GM23338 (cell line): ENCODE data around the gene PRR22. TPM values are rescaled to one million over a fixed set of nuclear protein-coding genes. Genes with fewer than 3 reads are reported as not detected.

Source experiments
- ATAC-seq: fragments of 200-7000 bp; cut with Tn5 transposase; 3 replicates; pipeline ENCODE4 v1.9.1; 2020
- DNase-seq: peaks from one replicate; pipeline ENCODE4 v3.0.0-alpha.2; 2015; ENCODE audit warnings: low spot score
- H2AFZ ChIP-seq: fragments of 200-600 bp; sonication (generic); 2 replicates; pipeline ENCODE4 v1.8.0; 2016; ENCODE audit warnings: antibody characterized with exemption, mild to moderate bottlenecking, moderate library complexity
- H3F3A ChIP-seq: fragments of 200-600 bp; sonication (generic); replicated peaks from 2 replicates; pipeline ENCODE4 v1.8.0; 2017; ENCODE audit warnings: antibody characterized with exemption, mixed run types, low read depth
- H3K27ac ChIP-seq: fragments of 200-600 bp; sonication (generic); 2 replicates; pipeline ENCODE4 v1.6.1; 2016; ENCODE audit warnings: low read depth
- H3K27me3 ChIP-seq: fragments of 200-600 bp; sonication (generic); 2 replicates; pipeline ENCODE4 v1.8.0; 2016; ENCODE audit warnings: mild to moderate bottlenecking, mixed run types, moderate library complexity; ENCODE audit not compliant: insufficient read depth
- H3K36me3 ChIP-seq: fragments of 200-600 bp; sonication (generic); 2 replicates; pipeline ENCODE4 v1.8.0; 2016; ENCODE audit warnings: mild to moderate bottlenecking; ENCODE audit not compliant: insufficient read depth
- H3K4me1 ChIP-seq: fragments of 200-600 bp; sonication (generic); 2 replicates; pipeline ENCODE4 v1.8.0; 2016; ENCODE audit warnings: mild to moderate bottlenecking, moderate library complexity; ENCODE audit not compliant: insufficient read depth
- H3K4me2 ChIP-seq: fragments of 200-600 bp; sonication (generic); 2 replicates; pipeline ENCODE4 v1.7.1; 2017; ENCODE audit warnings: mixed run types
- H3K4me3 ChIP-seq: fragments of 200-600 bp; sonication (generic); 2 replicates; pipeline ENCODE4 v1.6.1; 2016; ENCODE audit warnings: mixed run types
- H3K79me2 ChIP-seq: fragments of 200-600 bp; sonication (generic); replicated peaks from 2 replicates; pipeline ENCODE4 v1.8.0; 2017; ENCODE audit warnings: mild to moderate bottlenecking; ENCODE audit not compliant: insufficient read depth
- H3K9me2 ChIP-seq: fragments of 200-600 bp; sonication (generic); 2 replicates; pipeline ENCODE4 v1.8.0; 2017; ENCODE audit not compliant: insufficient read depth
- H4K20me1 ChIP-seq: fragments of 200-600 bp; sonication (generic); replicated peaks from 2 replicates; pipeline ENCODE4 v1.8.0; 2017; ENCODE audit warnings: mild to moderate bottlenecking; ENCODE audit not compliant: insufficient read depth
- H3K27ac Mint-ChIP-seq: 2 replicates; pipeline ENCODE4 v1.8.0; 2020; ENCODE audit warnings: inconsistent platforms, mild to moderate bottlenecking, moderate library complexity, mixed read lengths
- H3K27me3 Mint-ChIP-seq: 3 replicates; pipeline ENCODE4 v1.8.0; 2022; ENCODE audit warnings: low read depth, mild to moderate bottlenecking, moderate library complexity, mixed read lengths, inconsistent platforms; ENCODE audit not compliant: insufficient read depth, poor library complexity
- H3K36me3 Mint-ChIP-seq: 3 replicates; pipeline ENCODE4 v1.8.0; 2021; ENCODE audit warnings: low read depth, mild to moderate bottlenecking, inconsistent platforms, moderate library complexity, mixed read lengths
- H3K4me1 Mint-ChIP-seq: 3 replicates; pipeline ENCODE4 v1.8.0; 2020; ENCODE audit warnings: mild to moderate bottlenecking, inconsistent platforms, mixed read lengths
- H3K4me3 Mint-ChIP-seq: 3 replicates; pipeline ENCODE4 v1.8.0; 2021; ENCODE audit warnings: moderate library complexity, mild to moderate bottlenecking, inconsistent platforms, mixed read lengths
- H3K9me3 Mint-ChIP-seq: 3 replicates; pipeline ENCODE4 v1.8.0; 2020; ENCODE audit warnings: moderate library complexity, mild to moderate bottlenecking, inconsistent platforms, mixed read lengths
- CREB1 ChIP-seq: fragments of 250-450 bp; sonication (Bioruptor Pico); IDR thresholded peaks from 2 replicates; pipeline ENCODE4 v1.5.0; 2020; ENCODE audit warnings: low read depth, mild to moderate bottlenecking, moderate library complexity
- CTCF ChIP-seq, 2 experiments: fragments of 200-600 bp in 1 of 2; sonication (generic) in 1 of 2; conservative IDR thresholded peaks; 2 replicates each; pipeline versions ENCODE4 v1.5.1 to v1.6.1; 2016 to 2017; ENCODE audit warnings: antibody characterized with exemption in 2 of 2, low read depth in 2 of 2, mild to moderate bottlenecking in 2 of 2, moderate library complexity in 1 of 2
- ETS1 ChIP-seq: IDR thresholded peaks from 2 replicates; pipeline ENCODE4 v1.6.1; 2016; ENCODE audit warnings: antibody characterized with exemption
- EZH2 ChIP-seq: fragments of 200-600 bp; sonication (generic); IDR thresholded peaks from one replicate; pipeline ENCODE4 v1.8.0; 2017; ENCODE audit warnings: antibody characterized with exemption, mild to moderate bottlenecking, low read depth; ENCODE audit not compliant: unreplicated experiment
- EZH2phosphoT487 ChIP-seq: fragments of 200-600 bp; sonication (generic); IDR thresholded peaks from one replicate; pipeline ENCODE4 v1.8.1; 2018; ENCODE audit warnings: antibody characterized with exemption; ENCODE audit not compliant: unreplicated experiment
- JUNB ChIP-seq: IDR thresholded peaks from one replicate; pipeline ENCODE4 v1.6.1; 2016; ENCODE audit warnings: antibody characterized with exemption; ENCODE audit not compliant: unreplicated experiment
- NANOG ChIP-seq: IDR thresholded peaks from 2 replicates; pipeline ENCODE4 v1.6.1; 2016; ENCODE audit warnings: antibody characterized with exemption, borderline replicate concordance
- POLR2AphosphoS5 ChIP-seq: IDR thresholded peaks from 2 replicates; pipeline ENCODE4 v1.6.1; 2016; ENCODE audit warnings: antibody characterized with exemption, low read depth
- REST ChIP-seq: IDR thresholded peaks from one replicate; pipeline ENCODE4 v1.6.1; 2018; ENCODE audit warnings: antibody characterized with exemption; ENCODE audit not compliant: unreplicated experiment
- STAT1 ChIP-seq: IDR thresholded peaks from one replicate; pipeline ENCODE4 v1.6.1; 2016; ENCODE audit warnings: antibody characterized with exemption; ENCODE audit not compliant: unreplicated experiment
- ZNF114 ChIP-seq: fragments of 250-450 bp; sonication (Bioruptor Pico); IDR thresholded peaks from 2 replicates; pipeline ENCODE4 v1.5.0; 2020; ENCODE audit warnings: mild to moderate bottlenecking, moderate library complexity
- ZNF331 ChIP-seq: fragments of 250-450 bp; sonication (Bioruptor Pico); IDR thresholded peaks from 2 replicates; pipeline ENCODE4 v1.5.0; 2020; ENCODE audit warnings: low read depth, mild to moderate bottlenecking, moderate library complexity
- polyA plus RNA-seq: library from polyadenylated mRNA; unstranded; fragments of >200 nt; fragmentation: Nextera tagmentation; extraction: Ambion mirVana; gene quantifications from 2 replicates; pipeline ENCODE4 v1.2.1, GENCODE V29; 2016
- total RNA-seq: library from RNA; depleted of rRNA; stranded (reverse); fragments of >200 nt; shearing (Covaris generic); gene quantifications from 2 replicates; pipeline ENCODE4 v1.2.3, GENCODE V29; 2014
- TF ChIP-seq, protein P1 (sequence below): fragments of 250-450 bp; sonication (Bioruptor Pico); IDR thresholded peaks from 2 replicates; pipeline ENCODE4 v1.5.0; 2020; ENCODE audit warnings: mild to moderate bottlenecking, moderate library complexity

PRR22 gene
- total and polyA plus RNA-seq, 2 experiments from 2014 or later, result 1.0 to 1.2 TPM

DNA sequence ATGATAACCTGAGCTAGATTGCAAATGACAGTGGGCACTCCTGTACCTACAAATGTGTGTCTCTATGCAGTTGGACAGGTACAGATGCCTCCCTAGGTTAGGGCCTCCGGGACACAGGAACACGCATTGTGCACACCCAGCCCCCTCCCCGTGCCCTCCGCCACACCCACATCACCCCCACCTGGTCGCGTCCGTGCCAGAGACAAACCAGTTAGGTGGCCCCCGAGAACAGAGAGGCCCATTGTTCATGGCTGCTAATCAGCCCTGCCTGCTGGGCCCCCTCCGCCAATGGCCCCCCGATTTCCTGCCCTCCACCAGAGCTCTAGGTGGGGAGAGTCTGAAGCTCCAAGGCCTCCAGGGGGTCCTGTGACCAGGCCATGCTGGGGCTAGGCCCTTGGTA is 34.0 kb upstream of the PRR22 start:
- H3K27ac ChIP-seq, result no peak overlapping the region
- Mint-ChIP-seq H3K9me3 (no peaks in the 10 kb centered on the region; the same call in 2 of the 3 replicates), H3K36me3 (no peaks in the 10 kb centered on the region), H3K4me1 (no peaks in the 10 kb centered on the region; the same call in 2 of the 3 replicates), H3K4me3 (no peak overlapping the region), H3K27ac (no peak overlapping the region), H3K27me3 (peaks cover 10% of the 10 kb centered on the region)
- H3K79me2 ChIP-seq, result no peaks in the 10 kb centered on the region
- no peak overlapping the region for H2AFZ ChIP-seq
- H3K36me3 ChIP-seq, result no peaks in the 10 kb centered on the region
- no peak overlapping the region for H3K4me3 ChIP-seq
- no peaks in the 10 kb centered on the region for H3K27me3 ChIP-seq
- H3F3A ChIP-seq, result no peaks in the 10 kb centered on the region
- H3K9me2 ChIP-seq, result no peaks in the 10 kb centered on the region
- DNase-seq, result no peak
- no peak for ATAC-seq
- no peak overlapping the region for H3K4me2 ChIP-seq
- no peak for TF ChIP-seq POLR2AphosphoS5
- no peak for TF ChIP-seq CTCF (conservative IDR thresholded peaks at IDR 0.05; ENCODE audit: low read depth in 2 of 2)
- no peak for TF ChIP-seq CREB1 (CRISPR knock-in tag)
- no peak for TF ChIP-seq JUNB
- TF ChIP-seq STAT1, result no peak
- TF ChIP-seq REST, result no peak
- no peak for TF ChIP-seq ZNF114 (CRISPR knock-in tag)
- no peak for TF ChIP-seq ETS1
- TF ChIP-seq, protein P1, sequence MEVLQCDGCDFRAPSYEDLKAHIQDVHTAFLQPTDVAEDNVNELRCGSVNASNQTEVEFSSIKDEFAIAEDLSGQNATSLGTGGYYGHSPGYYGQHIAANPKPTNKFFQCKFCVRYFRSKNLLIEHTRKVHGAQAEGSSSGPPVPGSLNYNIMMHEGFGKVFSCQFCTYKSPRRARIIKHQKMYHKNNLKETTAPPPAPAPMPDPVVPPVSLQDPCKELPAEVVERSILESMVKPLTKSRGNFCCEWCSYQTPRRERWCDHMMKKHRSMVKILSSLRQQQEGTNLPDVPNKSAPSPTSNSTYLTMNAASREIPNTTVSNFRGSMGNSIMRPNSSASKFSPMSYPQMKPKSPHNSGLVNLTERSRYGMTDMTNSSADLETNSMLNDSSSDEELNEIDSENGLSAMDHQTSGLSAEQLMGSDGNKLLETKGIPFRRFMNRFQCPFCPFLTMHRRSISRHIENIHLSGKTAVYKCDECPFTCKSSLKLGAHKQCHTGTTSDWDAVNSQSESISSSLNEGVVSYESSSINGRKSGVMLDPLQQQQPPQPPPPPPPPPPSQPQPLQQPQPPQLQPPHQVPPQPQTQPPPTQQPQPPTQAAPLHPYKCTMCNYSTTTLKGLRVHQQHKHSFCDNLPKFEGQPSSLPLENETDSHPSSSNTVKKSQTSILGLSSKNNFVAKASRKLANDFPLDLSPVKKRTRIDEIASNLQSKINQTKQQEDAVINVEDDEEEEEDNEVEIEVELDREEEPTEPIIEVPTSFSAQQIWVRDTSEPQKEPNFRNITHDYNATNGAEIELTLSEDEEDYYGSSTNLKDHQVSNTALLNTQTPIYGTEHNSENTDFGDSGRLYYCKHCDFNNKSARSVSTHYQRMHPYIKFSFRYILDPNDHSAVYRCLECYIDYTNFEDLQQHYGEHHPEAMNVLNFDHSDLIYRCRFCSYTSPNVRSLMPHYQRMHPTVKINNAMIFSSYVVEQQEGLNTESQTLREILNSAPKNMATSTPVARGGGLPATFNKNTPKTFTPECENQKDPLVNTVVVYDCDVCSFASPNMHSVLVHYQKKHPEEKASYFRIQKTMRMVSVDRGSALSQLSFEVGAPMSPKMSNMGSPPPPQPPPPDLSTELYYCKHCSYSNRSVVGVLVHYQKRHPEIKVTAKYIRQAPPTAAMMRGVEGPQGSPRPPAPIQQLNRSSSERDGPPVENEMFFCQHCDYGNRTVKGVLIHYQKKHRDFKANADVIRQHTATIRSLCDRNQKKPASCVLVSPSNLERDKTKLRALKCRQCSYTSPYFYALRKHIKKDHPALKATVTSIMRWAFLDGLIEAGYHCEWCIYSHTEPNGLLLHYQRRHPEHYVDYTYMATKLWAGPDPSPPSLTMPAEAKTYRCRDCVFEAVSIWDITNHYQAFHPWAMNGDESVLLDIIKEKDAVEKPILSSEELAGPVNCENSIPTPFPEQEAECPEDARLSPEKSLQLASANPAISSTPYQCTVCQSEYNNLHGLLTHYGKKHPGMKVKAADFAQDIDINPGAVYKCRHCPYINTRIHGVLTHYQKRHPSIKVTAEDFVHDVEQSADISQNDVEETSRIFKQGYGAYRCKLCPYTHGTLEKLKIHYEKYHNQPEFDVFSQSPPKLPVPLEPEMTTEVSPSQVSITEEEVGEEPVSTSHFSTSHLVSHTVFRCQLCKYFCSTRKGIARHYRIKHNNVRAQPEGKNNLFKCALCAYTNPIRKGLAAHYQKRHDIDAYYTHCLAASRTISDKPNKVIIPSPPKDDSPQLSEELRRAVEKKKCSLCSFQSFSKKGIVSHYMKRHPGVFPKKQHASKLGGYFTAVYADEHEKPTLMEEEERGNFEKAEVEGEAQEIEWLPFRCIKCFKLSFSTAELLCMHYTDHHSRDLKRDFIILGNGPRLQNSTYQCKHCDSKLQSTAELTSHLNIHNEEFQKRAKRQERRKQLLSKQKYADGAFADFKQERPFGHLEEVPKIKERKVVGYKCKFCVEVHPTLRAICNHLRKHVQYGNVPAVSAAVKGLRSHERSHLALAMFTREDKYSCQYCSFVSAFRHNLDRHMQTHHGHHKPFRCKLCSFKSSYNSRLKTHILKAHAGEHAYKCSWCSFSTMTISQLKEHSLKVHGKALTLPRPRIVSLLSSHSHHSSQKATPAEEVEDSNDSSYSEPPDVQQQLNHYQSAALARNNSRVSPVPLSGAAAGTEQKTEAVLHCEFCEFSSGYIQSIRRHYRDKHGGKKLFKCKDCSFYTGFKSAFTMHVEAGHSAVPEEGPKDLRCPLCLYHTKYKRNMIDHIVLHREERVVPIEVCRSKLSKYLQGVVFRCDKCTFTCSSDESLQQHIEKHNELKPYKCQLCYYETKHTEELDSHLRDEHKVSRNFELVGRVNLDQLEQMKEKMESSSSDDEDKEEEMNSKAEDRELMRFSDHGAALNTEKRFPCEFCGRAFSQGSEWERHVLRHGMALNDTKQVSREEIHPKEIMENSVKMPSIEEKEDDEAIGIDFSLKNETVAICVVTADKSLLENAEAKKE (CRISPR knock-in tag), result no peak
- no peak for TF ChIP-seq ZNF331
- no peak for TF ChIP-seq EZH2
- no peak for TF ChIP-seq NANOG
- TF ChIP-seq EZH2phosphoT487, result no peak
- no peaks in the 10 kb centered on the region; the same call in 1 of the 2 replicates for H4K20me1 ChIP-seq
- H3K4me1 ChIP-seq, result no peaks in the 10 kb centered on the region
